GM23338 (cell line): Measurements from ENCODE around the gene FKBP9. TPM values are rescaled to one million over a fixed set of nuclear protein-coding genes. Genes with fewer than 3 reads are reported as not detected.

Source experiments
- CREB1 ChIP-seq: fragments of 250-450 bp; sonication (Bioruptor Pico); IDR thresholded peaks from 2 replicates; pipeline ENCODE4 v1.5.0; 2020; ENCODE audit warnings: low read depth, mild to moderate bottlenecking, moderate library complexity
- EZH2 ChIP-seq: fragments of 200-600 bp; sonication (generic); IDR thresholded peaks from one replicate; pipeline ENCODE4 v1.8.0; 2017; ENCODE audit warnings: antibody characterized with exemption, mild to moderate bottlenecking, low read depth; ENCODE audit not compliant: unreplicated experiment
- POLR2AphosphoS5 ChIP-seq: IDR thresholded peaks from 2 replicates; pipeline ENCODE4 v1.6.1; 2016; ENCODE audit warnings: antibody characterized with exemption, low read depth
- polyA plus RNA-seq: library from polyadenylated mRNA; unstranded; fragments of >200 nt; fragmentation: Nextera tagmentation; extraction: Ambion mirVana; gene quantifications from 2 replicates; pipeline ENCODE4 v1.2.1, GENCODE V29; 2016
- total RNA-seq: library from RNA; depleted of rRNA; stranded (reverse); fragments of >200 nt; shearing (Covaris generic); gene quantifications from 2 replicates; pipeline ENCODE4 v1.2.3, GENCODE V29; 2014
- TF ChIP-seq, protein P1 (sequence below): fragments of 250-450 bp; sonication (Bioruptor Pico); IDR thresholded peaks from 2 replicates; pipeline ENCODE4 v1.5.0; 2020; ENCODE audit warnings: mild to moderate bottlenecking, moderate library complexity
- TF ChIP-seq, protein P2 (sequence below): IDR thresholded peaks from one replicate; pipeline ENCODE4 v1.6.1; 2018; ENCODE audit warnings: antibody characterized with exemption; ENCODE audit not compliant: unreplicated experiment

The FKBP9 gene
- total and polyA plus RNA-seq, 2 experiments from 2014 or later, result 5.2 to 15.8 TPM

DNA sequence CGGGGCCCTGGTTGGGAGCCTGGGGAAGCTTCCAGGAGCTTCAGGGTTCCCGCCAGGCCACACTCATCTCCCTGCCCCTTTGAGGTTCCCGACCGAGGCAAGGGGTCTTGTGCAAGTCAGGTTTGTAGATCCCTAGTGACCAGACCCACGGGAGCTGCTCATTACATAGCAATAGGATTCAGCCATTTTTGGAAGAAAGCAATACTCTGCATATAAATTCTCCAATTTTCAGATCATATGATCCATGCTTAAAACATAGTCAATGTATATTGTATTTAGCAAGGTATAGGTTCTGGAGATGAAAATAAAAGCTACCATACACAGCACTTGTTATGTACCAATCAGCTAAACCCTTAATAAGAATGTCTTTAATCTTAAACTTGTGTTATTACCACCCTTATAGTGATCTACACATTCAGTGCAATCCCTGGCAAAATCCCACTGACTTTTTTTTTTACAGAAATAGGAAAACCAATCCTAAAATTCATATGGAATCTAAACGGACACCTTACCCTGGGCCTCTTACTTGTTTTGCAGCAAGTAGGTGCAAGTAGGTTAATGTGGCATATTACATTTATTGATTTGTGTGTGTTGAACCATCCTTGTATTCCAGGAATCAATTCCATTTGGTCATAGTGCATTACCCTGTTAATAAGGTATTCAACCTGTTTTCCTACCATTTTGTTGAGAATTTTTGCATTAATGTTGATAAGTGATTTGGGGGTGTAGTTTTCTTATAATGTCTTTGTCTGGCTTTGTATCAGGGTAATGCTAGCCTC is 13.8 kb upstream of the FKBP9 start (continued):
- TF ChIP-seq, protein P1, sequence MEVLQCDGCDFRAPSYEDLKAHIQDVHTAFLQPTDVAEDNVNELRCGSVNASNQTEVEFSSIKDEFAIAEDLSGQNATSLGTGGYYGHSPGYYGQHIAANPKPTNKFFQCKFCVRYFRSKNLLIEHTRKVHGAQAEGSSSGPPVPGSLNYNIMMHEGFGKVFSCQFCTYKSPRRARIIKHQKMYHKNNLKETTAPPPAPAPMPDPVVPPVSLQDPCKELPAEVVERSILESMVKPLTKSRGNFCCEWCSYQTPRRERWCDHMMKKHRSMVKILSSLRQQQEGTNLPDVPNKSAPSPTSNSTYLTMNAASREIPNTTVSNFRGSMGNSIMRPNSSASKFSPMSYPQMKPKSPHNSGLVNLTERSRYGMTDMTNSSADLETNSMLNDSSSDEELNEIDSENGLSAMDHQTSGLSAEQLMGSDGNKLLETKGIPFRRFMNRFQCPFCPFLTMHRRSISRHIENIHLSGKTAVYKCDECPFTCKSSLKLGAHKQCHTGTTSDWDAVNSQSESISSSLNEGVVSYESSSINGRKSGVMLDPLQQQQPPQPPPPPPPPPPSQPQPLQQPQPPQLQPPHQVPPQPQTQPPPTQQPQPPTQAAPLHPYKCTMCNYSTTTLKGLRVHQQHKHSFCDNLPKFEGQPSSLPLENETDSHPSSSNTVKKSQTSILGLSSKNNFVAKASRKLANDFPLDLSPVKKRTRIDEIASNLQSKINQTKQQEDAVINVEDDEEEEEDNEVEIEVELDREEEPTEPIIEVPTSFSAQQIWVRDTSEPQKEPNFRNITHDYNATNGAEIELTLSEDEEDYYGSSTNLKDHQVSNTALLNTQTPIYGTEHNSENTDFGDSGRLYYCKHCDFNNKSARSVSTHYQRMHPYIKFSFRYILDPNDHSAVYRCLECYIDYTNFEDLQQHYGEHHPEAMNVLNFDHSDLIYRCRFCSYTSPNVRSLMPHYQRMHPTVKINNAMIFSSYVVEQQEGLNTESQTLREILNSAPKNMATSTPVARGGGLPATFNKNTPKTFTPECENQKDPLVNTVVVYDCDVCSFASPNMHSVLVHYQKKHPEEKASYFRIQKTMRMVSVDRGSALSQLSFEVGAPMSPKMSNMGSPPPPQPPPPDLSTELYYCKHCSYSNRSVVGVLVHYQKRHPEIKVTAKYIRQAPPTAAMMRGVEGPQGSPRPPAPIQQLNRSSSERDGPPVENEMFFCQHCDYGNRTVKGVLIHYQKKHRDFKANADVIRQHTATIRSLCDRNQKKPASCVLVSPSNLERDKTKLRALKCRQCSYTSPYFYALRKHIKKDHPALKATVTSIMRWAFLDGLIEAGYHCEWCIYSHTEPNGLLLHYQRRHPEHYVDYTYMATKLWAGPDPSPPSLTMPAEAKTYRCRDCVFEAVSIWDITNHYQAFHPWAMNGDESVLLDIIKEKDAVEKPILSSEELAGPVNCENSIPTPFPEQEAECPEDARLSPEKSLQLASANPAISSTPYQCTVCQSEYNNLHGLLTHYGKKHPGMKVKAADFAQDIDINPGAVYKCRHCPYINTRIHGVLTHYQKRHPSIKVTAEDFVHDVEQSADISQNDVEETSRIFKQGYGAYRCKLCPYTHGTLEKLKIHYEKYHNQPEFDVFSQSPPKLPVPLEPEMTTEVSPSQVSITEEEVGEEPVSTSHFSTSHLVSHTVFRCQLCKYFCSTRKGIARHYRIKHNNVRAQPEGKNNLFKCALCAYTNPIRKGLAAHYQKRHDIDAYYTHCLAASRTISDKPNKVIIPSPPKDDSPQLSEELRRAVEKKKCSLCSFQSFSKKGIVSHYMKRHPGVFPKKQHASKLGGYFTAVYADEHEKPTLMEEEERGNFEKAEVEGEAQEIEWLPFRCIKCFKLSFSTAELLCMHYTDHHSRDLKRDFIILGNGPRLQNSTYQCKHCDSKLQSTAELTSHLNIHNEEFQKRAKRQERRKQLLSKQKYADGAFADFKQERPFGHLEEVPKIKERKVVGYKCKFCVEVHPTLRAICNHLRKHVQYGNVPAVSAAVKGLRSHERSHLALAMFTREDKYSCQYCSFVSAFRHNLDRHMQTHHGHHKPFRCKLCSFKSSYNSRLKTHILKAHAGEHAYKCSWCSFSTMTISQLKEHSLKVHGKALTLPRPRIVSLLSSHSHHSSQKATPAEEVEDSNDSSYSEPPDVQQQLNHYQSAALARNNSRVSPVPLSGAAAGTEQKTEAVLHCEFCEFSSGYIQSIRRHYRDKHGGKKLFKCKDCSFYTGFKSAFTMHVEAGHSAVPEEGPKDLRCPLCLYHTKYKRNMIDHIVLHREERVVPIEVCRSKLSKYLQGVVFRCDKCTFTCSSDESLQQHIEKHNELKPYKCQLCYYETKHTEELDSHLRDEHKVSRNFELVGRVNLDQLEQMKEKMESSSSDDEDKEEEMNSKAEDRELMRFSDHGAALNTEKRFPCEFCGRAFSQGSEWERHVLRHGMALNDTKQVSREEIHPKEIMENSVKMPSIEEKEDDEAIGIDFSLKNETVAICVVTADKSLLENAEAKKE, result no peak
- no peak for TF ChIP-seq CREB1 (CRISPR knock-in tag)
- TF ChIP-seq POLR2AphosphoS5, result no peak
- TF ChIP-seq, protein P2, sequence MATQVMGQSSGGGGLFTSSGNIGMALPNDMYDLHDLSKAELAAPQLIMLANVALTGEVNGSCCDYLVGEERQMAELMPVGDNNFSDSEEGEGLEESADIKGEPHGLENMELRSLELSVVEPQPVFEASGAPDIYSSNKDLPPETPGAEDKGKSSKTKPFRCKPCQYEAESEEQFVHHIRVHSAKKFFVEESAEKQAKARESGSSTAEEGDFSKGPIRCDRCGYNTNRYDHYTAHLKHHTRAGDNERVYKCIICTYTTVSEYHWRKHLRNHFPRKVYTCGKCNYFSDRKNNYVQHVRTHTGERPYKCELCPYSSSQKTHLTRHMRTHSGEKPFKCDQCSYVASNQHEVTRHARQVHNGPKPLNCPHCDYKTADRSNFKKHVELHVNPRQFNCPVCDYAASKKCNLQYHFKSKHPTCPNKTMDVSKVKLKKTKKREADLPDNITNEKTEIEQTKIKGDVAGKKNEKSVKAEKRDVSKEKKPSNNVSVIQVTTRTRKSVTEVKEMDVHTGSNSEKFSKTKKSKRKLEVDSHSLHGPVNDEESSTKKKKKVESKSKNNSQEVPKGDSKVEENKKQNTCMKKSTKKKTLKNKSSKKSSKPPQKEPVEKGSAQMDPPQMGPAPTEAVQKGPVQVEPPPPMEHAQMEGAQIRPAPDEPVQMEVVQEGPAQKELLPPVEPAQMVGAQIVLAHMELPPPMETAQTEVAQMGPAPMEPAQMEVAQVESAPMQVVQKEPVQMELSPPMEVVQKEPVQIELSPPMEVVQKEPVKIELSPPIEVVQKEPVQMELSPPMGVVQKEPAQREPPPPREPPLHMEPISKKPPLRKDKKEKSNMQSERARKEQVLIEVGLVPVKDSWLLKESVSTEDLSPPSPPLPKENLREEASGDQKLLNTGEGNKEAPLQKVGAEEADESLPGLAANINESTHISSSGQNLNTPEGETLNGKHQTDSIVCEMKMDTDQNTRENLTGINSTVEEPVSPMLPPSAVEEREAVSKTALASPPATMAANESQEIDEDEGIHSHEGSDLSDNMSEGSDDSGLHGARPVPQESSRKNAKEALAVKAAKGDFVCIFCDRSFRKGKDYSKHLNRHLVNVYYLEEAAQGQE, result no peak
- no peak for TF ChIP-seq EZH2
